GM21515 (cell line): ENCODE results near the gene CEACAM21.
"Not testable (repeated sequence)": the region's sequence is repeated elsewhere in the genome, so short reads cannot be mapped to it uniquely, and the experiment has no call there.

Experiments
- ATAC-seq: cut with Tn5 transposase; IDR thresholded peaks from one replicate; pipeline ENCODE4 v1.9.1; 2021; ENCODE audit not compliant: unreplicated experiment

CEACAM21 gene

DNA sequence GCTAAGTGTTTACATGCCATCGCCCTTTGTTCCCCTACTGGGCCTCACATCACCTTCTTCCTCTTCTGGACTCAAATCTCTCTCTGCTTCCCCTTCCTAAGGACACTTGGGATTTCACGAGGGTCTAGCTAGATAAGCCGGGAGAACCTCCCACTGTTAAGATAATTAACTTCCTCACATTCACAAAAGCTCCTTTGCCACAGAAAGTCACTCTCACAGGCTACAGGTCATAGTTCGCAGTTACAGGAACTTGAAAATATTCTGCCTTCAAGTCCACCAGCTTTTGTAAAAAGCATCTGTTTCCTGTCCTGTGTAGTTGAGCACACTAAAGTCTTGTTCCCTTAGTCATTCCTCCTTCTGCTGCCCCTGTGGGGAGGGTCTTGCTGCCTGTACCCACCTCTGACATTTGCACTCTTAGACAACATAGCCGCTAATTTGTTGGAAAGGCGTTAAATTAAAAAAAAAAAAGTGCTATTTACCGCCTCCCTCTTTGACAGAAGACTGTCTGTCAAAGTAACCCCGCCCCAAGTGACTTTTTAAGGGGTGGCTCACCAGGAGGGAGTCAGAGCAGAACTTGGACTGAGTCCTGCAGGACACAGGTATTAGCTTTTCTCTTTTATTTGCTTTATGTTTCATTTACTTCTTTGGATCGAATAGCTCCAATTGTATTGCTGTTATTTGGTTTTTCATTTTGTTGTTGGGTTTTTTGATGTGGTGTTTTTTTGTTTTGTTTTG lies 26.8 kb upstream of the CEACAM21 start:
- ATAC-seq = no peak

DNA sequence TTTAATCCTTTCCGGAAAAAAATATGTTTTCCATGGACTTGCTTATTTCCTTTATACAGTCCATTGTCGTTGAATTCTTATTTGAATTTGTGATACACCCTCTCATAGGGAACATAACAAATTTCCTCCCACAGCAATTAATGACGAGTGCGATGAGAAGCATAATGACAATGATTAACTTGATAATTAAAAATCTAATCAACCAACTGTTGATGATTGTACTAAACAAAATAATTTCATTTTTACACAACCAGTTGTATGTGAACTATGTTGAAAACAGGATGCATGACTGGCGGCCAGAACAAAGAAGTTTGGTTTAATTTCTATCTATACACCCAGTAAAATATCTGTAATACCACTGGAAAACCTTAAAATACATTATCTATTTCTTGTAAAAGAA lies 26.1 kb upstream of the CEACAM21 start:
- no peak for ATAC-seq

DNA sequence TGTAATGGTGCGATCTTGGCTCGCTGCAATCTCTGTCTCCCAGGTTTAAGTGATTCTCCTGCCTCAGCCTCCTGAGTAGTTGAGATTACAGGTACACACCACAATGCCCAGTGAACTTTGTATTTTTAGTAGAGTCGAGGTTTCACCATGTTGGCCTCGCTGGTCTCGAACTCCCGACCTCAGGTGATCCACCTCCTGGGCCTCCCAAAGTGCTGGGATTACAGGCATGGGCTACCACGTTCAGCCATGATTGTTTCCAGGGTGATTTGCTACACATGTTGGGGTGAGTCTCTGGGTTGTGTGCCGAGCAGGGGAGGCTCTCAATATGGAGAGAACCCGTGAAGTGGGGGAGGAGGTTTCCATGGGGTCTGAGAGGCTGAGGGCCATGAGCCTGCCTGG lies 24.8 kb upstream of the CEACAM21 start:
- ATAC-seq = no peak

DNA sequence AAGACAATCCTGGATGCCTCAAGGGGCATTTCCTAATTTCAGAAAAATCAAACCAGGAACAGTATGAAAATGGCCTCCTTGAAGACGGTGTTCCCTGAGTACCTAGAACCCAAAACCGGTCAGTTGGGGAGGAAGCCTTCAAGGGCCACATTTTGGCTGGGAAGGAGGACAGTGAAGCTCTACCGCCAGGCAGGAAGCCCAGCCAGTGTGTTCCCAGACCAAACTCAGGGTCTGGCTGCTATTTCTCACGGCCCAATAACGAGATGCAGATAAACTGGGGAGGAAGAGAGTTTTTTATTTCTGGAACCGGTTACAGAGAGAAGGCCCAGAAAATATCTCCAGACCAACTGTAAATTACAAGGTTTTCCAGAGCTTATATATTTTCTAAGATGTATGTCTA lies 24.3 kb upstream of the CEACAM21 start:
- ATAC-seq = no peak

DNA sequence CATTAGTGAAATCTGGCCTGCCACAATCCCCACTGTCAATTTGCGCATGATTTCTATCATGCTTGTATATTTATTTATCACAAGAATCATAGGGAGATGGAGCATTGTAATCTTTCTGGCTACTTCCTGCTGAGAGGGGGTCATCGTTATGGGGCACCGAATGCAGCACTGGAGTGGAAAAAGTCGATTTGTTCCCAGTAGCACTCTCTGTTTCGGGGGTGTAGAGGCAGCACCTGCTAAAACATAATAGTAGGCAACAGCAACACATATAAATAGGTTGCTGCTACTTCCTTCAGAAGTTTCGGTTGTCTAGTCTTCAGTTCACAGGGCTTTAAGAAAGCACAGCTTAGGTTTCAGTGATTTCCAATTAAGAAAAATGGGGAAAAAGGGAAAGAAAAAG lies 23.4 kb upstream of the CEACAM21 start:
- ATAC-seq = no peak

DNA sequence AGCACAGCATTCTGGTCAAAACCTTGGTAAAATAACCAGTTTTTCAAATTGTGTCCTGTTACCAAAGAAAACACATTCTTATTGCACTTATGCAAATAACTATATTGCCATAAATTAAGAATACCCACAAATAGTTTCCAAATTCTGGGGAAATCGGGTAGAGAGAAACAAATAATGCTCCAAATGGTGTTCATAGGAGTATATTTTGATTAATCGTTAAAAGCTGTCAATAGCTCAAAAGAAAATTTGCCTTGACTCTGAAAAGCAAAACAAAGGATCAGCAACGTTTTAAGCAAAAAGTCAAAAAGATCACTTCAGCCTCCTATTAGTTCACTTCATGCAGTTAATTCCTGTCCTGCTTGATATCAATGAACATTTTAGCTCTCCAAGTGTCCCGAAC lies 22.2 kb upstream of the CEACAM21 start:
- ATAC-seq = no peak

DNA sequence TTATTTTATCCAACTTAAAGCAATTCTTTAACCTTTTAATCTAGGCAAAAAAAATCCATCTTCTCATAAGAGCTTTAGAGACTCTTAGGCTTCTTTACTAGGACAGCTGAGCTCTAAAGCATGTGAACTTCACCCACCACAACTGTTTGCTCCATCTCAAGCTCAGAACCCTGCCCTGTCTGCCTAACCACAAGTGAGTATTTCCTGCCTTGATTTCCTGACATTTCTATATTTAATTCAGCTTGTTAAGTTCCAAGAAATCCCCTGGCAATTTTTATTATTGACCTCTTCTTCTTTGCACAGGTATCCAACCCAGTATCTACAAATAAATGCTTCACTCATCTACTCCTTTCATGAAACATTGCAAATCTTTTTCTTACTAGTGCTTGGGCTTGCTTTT lies 21.1 kb upstream of the CEACAM21 start:
- ATAC-seq = no peak

DNA sequence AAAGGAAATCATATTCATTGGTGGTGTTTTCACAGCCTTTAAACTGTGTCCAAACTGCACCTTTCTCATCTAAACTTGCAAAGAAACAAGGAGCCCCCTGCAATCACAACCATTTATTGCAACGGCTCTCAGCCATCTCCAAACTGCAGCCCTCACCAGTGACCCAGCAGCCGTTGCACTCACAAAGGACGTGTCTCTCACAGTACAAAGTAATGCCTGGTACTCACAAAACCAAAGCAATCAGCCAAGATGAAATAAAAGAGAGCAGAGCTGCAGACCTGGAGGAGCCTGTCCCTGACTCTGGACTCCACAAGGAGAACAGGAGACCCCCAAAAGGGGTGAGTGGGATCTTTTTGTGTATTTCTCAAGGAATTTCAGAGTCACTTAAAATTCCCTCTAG lies 20.2 kb upstream of the CEACAM21 start:
- no peak for ATAC-seq

DNA sequence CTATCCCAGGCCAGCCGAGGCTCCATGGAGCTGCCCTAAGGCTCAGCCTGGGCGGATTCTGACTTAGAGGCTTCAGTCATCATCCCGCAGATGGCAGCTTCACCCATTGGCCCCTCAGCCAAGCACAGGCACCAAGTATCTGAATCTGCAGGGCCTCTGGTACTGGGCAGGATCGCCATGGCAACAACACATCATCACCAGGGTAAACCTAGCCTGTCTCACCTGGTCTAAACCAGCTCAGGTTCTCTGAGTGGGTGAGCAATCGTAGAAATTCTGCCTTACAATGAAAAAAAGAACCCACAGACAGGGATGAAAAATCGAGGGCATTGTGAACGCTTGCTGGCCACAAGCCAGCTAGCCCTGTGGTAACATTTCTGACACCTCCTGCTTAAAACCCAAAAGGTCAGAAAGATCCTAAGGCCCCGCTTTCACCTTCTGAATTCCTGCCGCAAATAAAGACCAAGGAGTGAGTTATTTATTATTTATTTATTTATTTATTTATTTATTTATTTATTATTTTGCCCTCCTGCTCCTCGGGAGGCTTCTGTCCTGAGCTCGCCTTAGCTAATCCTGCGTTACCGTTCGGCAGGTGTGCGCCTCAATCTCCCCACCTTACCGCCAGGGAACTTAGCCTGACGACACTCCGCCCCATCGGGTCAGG lies 12.0 kb upstream of the CEACAM21 start:
- no peak for ATAC-seq

DNA sequence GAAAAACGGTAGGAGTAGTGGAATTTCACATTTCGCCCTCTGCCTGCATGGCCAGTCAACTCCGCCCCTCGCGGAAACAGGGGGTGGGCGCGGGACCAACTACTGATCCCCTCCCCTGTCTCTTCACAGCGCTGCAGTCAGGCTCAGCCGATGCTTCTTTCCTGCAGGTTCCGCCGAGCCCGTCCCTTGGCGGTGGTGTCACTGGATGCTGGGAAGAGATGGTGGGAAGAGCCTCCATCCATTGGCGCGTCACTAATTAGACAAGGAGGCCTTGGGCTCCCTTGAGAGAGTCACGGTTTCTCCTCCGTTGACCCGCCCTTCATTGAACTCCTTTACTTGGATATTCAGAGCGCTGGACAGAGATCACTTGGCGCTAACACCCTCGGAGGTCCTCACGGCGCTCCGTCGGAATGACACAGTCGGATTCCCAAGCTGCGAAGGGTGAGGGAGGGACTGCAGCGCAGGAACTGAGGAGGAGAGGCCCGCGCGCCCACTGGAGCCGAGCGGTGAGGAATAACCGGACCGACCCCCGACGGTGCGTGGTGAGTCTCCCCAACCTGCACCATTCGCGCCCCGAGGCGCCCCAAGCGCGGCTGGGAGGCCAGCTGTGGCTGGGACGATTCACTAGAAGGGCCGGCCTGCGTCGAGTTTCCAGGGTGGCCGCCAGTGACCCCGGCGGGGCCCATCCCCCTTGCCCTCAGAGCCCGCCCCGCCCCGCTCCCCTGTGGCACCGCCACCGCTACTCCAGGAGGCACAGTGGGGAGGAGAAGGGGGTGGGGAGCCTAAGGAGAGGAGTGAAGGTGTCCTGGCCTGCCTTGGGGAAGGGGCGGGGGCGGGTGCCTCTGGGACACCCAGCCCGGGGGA lies 11.2 kb upstream of the CEACAM21 start:
- ATAC-seq = no peak

DNA sequence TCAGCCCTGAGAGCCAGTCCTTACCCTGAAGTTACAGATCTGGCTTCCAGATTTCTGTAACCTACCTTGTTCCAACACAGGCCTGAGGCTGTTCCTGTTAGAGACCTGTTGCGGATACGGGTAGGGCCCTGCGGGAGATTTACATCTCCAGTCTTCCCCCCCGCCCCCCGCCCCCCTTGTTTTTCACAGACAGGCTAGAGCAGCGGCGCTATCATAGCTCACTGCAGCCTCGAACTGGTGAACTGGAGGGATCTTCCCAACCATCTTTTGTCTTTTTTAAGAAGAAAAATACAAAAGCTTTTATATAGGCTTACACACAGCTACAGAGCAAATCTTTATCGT lies 10.6 kb upstream of the CEACAM21 start:
- no peak for ATAC-seq

DNA sequence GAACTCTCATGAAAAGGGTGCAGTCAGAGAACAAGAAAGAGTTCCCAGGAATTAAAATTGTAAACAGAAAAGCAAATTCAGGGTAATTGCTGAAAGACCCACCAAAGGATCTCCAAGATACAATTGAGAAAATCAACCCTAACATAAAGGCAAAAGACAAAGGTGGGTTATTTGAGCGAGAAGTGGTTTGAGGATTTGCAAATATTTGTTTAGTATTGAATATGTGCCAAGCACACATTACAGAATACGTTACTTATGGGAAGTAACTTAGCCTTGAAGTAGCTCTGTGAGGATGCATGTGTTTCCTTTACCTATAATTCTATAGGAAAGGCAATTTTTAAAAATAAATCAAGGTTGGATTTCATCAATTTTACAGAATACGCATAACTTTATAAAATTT lies 10.0 kb upstream of the CEACAM21 start:
- ATAC-seq = no peak

DNA sequence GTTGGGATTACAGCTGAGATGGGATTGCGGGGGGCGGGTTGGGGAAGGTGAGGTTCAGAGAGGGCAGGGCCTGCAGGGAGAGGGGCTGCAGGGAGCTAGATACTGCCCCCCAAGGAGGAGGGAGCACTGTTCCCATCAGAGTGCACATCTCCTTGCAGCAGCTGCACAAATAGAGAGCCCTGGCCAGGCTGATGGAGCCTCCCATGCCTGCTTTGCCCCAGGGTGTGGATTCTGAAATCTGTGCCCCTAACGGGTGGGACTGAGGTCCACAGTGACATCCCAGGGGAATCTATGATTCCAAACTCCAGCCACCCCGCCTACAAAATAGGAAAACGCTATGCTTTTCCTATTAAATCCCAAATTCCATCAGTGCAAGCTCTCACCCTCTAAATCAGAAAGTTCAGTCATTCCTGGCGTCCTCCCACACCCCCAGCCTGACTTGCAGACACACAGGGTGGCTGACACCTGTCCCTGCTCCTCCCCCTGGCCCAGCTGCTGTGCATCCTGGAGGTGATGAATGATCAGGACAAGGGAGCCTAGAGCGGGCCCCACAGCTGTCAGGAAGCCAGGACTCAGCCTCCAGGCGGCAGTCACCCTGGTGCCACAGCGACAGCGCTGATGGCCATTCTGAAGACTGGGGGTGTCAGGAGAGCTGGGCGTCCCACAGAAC lies 6.3 kb upstream of the CEACAM21 start:
- no peak for ATAC-seq

DNA sequence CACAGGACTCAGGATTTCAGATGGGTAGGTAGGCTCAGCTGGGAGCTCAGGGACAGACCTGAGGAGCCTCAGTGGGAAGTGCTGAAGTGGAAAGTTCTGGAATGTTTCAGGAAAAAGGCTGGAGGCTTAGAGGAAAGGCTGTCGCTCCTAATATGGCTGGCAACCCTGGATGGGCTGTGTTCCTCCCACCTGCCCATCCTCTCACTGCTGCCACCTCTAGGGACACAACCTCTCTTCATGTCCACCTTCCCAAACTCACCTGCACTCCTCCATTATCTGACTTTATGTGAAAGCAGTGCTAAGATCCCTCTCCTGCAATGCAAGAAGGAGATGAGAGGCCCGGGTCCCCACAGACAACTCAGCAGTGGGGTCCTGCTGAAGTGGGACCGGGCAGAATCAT lies 5.8 kb upstream of the CEACAM21 start:
- no peak for ATAC-seq

DNA sequence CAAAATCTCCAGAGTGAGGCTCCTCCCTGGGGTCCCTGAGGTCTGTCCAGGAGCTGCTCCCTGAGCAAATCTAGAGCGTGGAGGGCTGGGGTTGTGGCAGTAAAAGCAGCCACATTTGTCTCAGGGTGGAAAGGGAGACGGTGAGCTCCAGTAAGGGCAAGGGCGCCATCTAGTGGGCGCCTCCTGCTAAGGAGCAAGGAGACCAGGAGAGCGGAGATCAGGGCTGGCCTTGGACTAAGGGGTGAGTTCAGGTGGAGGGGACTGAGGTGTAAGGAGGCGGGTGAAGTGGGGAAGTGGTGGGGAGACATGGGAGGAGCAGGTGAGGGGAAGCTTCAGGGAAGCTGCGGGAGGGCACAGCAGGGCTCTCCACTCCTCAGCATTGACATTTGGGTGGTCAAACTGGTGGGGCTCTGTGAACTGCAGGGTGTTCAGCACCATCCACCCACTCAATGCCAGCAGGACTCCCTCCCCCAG lies 5.3 kb upstream of the CEACAM21 start:
- ATAC-seq = no peak

DNA sequence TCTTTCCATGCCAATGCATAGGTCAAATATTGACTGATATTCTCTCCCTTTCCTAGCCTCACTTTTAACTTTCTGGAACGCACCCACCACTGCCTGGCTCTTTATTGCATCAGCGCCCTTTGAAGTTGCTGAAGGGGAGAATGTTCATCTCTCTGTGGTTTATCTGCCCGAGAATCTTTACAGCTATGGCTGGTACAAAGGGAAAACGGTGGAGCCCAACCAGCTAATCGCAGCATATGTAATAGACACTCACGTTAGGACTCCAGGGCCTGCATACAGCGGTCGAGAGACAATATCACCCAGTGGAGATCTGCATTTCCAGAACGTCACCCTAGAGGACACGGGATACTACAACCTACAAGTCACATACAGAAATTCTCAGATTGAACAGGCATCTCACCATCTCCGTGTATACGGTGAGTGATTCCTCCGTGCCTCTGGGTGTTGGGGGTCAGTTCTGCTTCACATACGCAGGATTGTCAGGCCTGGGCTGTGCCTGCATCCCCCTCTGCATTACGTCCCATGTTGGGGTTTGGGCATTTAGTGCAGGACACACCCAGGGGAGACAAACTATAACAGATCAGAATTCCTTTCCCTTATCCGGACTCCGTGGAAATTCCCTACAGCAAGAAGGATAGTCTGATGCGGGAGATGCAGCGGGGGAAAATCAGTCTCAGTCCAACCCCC lies 1.3 kb downstream of the CEACAM21 start:
- ATAC-seq = no peak

DNA sequence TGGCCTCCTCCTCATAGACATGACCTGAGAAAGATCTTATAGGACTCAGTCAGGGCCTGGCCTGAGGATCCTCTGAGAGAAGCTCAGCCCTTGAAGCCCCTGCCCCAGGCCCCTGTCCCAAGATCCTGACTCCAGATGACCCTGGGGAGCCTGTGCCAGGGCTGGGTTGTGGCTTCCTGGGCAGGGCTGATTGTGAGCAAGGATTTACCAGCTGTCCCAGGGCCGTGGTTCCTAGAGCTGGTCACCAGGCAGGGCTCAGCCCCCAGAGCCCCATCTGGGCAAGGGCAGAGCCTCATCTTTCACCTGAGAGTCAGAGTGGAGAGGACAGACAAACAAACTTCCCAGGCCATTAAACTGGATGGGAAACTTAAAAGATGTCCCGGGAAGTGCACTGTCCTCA lies 1.9 kb downstream of the CEACAM21 start:
- no peak for ATAC-seq

DNA sequence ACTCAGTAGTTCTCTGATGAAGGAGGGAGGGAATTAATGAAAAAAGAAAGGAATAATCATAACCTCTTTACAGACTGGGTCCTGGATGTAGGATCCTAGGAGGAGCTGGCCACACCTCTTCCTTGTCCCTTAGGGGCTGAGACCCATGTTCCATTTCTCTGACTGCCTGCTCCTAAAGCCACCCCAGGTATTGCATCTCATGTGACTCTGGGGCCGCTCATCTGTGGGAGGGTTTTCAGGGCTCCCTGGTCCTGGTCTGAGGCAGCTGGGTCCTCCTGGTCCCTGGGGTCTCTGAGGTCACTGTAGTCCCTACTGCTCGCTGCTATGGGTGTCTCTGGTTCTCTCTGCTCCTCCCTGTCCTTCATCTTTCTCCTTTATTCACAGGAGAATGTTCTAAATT lies 2.9 kb downstream of the CEACAM21 start:
- no peak for ATAC-seq

DNA sequence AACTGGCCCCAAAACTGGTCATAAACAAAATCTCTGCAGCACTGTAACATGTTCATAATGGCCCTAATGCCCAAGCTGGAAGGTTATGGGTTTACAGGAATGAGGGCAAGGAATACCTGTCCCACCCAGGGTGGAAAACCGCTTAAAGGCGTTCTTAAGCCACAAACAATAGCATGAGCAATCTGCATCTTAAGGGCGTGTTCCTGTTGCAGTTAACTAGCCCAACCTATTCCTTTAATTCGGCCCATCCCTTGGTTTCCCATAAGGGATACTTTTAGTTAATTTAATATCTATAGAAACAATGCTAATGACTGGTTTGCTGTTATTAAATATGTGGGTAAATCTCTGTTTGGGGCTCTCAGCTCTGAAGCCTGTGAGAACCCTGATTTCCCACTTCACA lies 5.1 kb downstream of the CEACAM21 start:
- not testable (repeated sequence) for ATAC-seq

DNA sequence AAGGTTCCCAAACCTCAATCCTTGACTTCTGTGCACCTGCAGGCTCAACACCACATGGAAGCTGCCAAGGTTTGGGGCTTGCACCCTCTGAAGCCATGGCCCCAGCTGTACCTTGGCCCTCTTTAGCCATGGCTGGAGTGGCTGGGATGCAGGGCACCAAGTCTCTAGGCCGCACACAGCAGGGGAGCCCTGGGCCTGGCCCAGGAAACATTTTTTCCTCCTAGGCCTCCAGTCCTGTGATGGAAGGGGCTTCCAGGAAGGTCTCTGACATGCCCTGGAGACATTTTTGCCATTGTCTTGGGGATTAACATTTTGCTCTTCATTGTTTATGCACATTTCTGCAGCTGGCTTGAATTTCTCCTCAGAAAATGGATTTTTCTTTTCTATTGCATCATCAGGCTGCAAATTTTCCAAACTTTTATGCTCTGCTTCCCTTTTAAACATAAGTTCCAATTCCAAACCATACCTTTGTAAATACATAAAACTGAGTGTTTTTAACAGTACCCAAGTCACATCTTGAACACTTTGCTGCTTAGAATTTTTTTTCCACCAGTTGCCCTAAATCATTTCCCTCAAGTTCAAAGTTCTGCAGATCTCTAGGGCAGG lies 6.7 kb downstream of the CEACAM21 start:
- ATAC-seq = not testable (repeated sequence)
